Chondrocyte (in vitro differentiated cells): ENCODE data around the gene PLCD3. TPM values are rescaled to one million over a fixed set of nuclear protein-coding genes. Genes with fewer than 3 reads are reported as not detected.

Experiments used
- DNase-seq: peaks from one replicate; pipeline ENCODE4 v3.0.0; 2021; ENCODE audit warnings: mixed read lengths, low spot score
- H3K27ac Mint-ChIP-seq: one replicate; pipeline ENCODE4 v1.8.0; 2021; ENCODE audit warnings: mild to moderate bottlenecking, moderate library complexity, mixed read lengths; ENCODE audit not compliant: unreplicated experiment
- H3K27me3 Mint-ChIP-seq: 2 replicates; pipeline ENCODE4 v1.8.0; 2021; ENCODE audit warnings: low read depth, mixed read lengths
- H3K36me3 Mint-ChIP-seq: 2 replicates; pipeline ENCODE4 v1.8.0; 2021; ENCODE audit warnings: low read depth, mixed read lengths
- H3K4me1 Mint-ChIP-seq: 2 replicates; pipeline ENCODE4 v1.8.0; 2021; ENCODE audit warnings: low read depth, mild to moderate bottlenecking, mixed read lengths
- H3K4me3 Mint-ChIP-seq: one replicate; pipeline ENCODE4 v1.8.0; 2021; ENCODE audit warnings: mild to moderate bottlenecking, moderate library complexity, mixed read lengths; ENCODE audit not compliant: unreplicated experiment
- H3K9me3 Mint-ChIP-seq: 2 replicates; pipeline ENCODE4 v1.8.0; 2021; ENCODE audit warnings: low read depth, mixed read lengths
- total RNA-seq: library from RNA; stranded (reverse); gene quantifications from 3 replicates; pipeline ENCODE4 v1.2.1, GENCODE V29; 2021
- TF ChIP-seq, protein P1 (sequence below): fragments of 200-600 bp; sonication (generic); IDR thresholded peaks from 2 replicates; pipeline ENCODE4 v1.5.0; 2021; ENCODE audit warnings: antibody characterized with exemption, mild to moderate bottlenecking, moderate library complexity

PLCD3 gene
- total RNA-seq, 1 donor from 2014 or later: 123 TPM

GRCh38 chr17:45114117-45114932 lies 18.0 kb downstream of the PLCD3 start:
- H3K4me3 Mint-ChIP-seq: no peak overlapping the region
- TF ChIP-seq, protein P1, sequence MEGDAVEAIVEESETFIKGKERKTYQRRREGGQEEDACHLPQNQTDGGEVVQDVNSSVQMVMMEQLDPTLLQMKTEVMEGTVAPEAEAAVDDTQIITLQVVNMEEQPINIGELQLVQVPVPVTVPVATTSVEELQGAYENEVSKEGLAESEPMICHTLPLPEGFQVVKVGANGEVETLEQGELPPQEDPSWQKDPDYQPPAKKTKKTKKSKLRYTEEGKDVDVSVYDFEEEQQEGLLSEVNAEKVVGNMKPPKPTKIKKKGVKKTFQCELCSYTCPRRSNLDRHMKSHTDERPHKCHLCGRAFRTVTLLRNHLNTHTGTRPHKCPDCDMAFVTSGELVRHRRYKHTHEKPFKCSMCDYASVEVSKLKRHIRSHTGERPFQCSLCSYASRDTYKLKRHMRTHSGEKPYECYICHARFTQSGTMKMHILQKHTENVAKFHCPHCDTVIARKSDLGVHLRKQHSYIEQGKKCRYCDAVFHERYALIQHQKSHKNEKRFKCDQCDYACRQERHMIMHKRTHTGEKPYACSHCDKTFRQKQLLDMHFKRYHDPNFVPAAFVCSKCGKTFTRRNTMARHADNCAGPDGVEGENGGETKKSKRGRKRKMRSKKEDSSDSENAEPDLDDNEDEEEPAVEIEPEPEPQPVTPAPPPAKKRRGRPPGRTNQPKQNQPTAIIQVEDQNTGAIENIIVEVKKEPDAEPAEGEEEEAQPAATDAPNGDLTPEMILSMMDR: no peak
- peaks cover 15% of the 10 kb centered on the region for H3K36me3 Mint-ChIP-seq
- DNase-seq: no peak
- no peaks in the 10 kb centered on the region for H3K9me3 Mint-ChIP-seq
- H3K4me1 Mint-ChIP-seq: peaks cover 24% of the 10 kb centered on the region
- H3K27ac Mint-ChIP-seq: no peak overlapping the region
- H3K27me3 Mint-ChIP-seq: no peaks in the 10 kb centered on the region

GRCh38 chr17:45113424-45113754 lies 18.9 kb downstream of the PLCD3 start:
- Mint-ChIP-seq H3K4me3 (no peak overlapping the region), H3K36me3 (peaks cover 9% of the 10 kb centered on the region)
- TF ChIP-seq, protein P1: no peak

GRCh38 chr17:45112559-45113423 lies 19.5 kb downstream of the PLCD3 start:
- Mint-ChIP-seq H3K27ac (no peak overlapping the region), H3K36me3 (peaks cover 5% of the 10 kb centered on the region), H3K4me1 (peaks cover 26% of the 10 kb centered on the region), H3K4me3 (no peak overlapping the region), H3K9me3 (no peaks in the 10 kb centered on the region), H3K27me3 (no peaks in the 10 kb centered on the region)
- no peak for DNase-seq
- TF ChIP-seq, protein P1: no peak

More at GRCh38 chr17:45113424-45113754, 18.9 kb downstream of the PLCD3 start:
- H3K4me1 Mint-ChIP-seq: peaks cover 24% of the 10 kb centered on the region
- no peak for DNase-seq
- H3K9me3 Mint-ChIP-seq: no peaks in the 10 kb centered on the region
- H3K27ac Mint-ChIP-seq: no peak overlapping the region
- no peaks in the 10 kb centered on the region for H3K27me3 Mint-ChIP-seq

DNA sequence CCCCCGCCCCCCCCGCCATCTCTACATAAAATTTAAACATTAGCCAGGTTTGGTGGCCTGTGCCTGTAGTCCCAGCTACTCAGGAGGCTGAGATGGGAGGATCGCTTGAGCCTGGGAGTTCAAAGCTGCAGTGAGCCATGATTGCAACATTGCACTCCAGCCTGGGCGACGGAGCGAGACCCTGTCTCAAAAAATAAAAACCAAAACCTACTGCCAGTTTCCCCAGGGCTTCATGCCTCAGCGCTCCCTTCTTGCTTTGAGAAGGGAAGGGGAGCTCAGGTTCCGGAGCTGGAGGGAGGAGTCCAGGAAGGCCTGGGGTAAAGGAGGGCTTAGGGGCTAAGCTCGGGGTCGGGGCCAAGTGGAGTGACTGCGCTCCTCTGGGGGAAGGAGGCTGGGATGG lies 20.5 kb downstream of the PLCD3 start:
- H3K9me3 Mint-ChIP-seq: no peaks in the 10 kb centered on the region
- no peaks in the 10 kb centered on the region for H3K27me3 Mint-ChIP-seq
- TF ChIP-seq, protein P1: no peak
- H3K27ac Mint-ChIP-seq: peak overlapping the region; percentile 43
- no peak overlapping the region for H3K4me3 Mint-ChIP-seq
- H3K4me1 Mint-ChIP-seq: peaks cover 19% of the 10 kb centered on the region
- H3K36me3 Mint-ChIP-seq: no peaks in the 10 kb centered on the region
- no peak for DNase-seq
